Activated T-helper 2 cell treated with anti-CD3 and anti-CD28 coated beads, Interferon-gamma antibody, Interleukin-2, Interleukin-4, amounts not matched to agents 10 μg/mL and 5 μg/mL and 100 μg/mL, durations not matched to agents 14 hours and 24 hours and 36 hours (primary cell): Measurements from ENCODE around the gene ADAMTS9. TPM values are rescaled to one million over a fixed set of nuclear protein-coding genes. Genes with fewer than 3 reads are reported as not detected.

Experiments used
- DNase-seq: peaks from one replicate; pipeline ENCODE4 v3.0.0; 2021; ENCODE audit warnings: low spot score
- H3K27ac Mint-ChIP-seq: one replicate; pipeline ENCODE4 v1.8.0; 2021; ENCODE audit warnings: mixed read lengths
- H3K27me3 Mint-ChIP-seq: one replicate; pipeline ENCODE4 v1.8.0; 2021; ENCODE audit warnings: low read depth, mixed read lengths
- H3K36me3 Mint-ChIP-seq: one replicate; pipeline ENCODE4 v1.8.0; 2021; ENCODE audit warnings: low read depth, mixed read lengths
- H3K4me1 Mint-ChIP-seq: one replicate; pipeline ENCODE4 v1.8.0; 2021; ENCODE audit warnings: low read depth, mixed read lengths
- H3K4me3 Mint-ChIP-seq: one replicate; pipeline ENCODE4 v1.8.0; 2021; ENCODE audit warnings: low read depth, mild to moderate bottlenecking, moderate library complexity, mixed read lengths
- H3K9me3 Mint-ChIP-seq: one replicate; pipeline ENCODE4 v1.8.0; 2021; ENCODE audit warnings: mixed read lengths
- intact Hi-C: fragments of 100-400 bp; cut with micrococcal nuclease; formaldehyde crosslinking; loops from one replicate; pipeline ENCODE4 v1.15.1; 2023
- total RNA-seq: library from RNA; stranded (reverse); gene quantifications from 2 replicates; pipeline ENCODE4 v1.2.3, GENCODE V29; 2022

Gene ADAMTS9
- total RNA-seq, 1 donor from 2014 or later: not detected

- no peak overlapping the region for H3K27ac Mint-ChIP-seq
- no peak overlapping the region for H3K4me3 Mint-ChIP-seq
- peaks cover 19% of the 10 kb centered on the region for H3K27me3 Mint-ChIP-seq
- intact Hi-C loops: no loop called here
- H3K4me1 Mint-ChIP-seq: no peaks in the 10 kb centered on the region
- DNase-seq: no peak
- H3K9me3 Mint-ChIP-seq: no peaks in the 10 kb centered on the region
- H3K36me3 Mint-ChIP-seq: no peaks in the 10 kb centered on the region
Measured at GRCh38 chr3:64681015-64681414, 6.8 kb downstream of the ADAMTS9 start.

- no peak for DNase-seq
- Mint-ChIP-seq H3K4me3 (no peak overlapping the region), H3K4me1 (no peaks in the 10 kb centered on the region), H3K27ac (no peak overlapping the region), H3K9me3 (no peaks in the 10 kb centered on the region), H3K36me3 (no peaks in the 10 kb centered on the region), H3K27me3 (peaks cover 16% of the 10 kb centered on the region)
- intact Hi-C loops: no loop called here
Measured at GRCh38 chr3:64680334-64680733, 7.5 kb downstream of the ADAMTS9 start.

DNA sequence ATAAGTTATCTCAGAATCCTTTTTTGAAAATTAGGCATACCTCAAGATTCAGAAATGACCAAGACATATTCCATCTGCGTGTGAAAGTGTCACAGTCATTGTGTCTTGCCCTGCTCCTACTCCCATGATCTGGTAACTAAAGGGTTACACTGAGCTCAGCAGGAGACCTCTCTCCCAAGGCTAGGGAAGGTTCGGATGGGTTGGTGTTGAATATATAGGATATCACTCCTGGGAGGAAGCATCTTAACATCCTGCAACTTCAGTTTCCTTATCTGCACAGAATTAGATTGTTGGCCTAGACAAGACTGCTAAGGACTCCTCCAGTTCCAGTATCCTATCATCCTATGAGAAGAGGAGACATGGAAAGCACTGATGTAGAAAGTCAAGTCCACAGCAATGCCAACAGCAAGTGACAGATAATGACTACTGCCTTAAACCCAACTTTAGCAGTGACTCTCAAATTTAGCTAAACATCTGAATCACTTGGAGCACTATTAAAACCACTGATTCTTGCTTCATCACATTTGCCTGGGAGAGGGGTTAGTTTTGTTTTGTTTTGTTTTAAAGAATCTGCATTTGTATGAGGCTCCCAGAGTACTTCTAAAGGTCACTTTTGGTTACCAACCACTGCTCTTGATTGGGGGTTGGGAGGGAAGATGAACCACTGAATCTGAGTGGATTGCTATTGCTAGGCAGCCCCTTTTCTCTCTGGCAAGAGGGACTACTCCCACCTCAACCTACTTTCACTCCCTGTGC lies 9.7 kb downstream of the ADAMTS9 start:
- intact Hi-C loops: no loop called here
- no peaks in the 10 kb centered on the region for H3K4me1 Mint-ChIP-seq
- no peak overlapping the region for H3K4me3 Mint-ChIP-seq
- H3K27ac Mint-ChIP-seq: no peak overlapping the region
- no peaks in the 10 kb centered on the region for H3K27me3 Mint-ChIP-seq
- H3K36me3 Mint-ChIP-seq: no peaks in the 10 kb centered on the region
- no peaks in the 10 kb centered on the region for H3K9me3 Mint-ChIP-seq
- DNase-seq: no peak

GRCh38 chr3:64676831-64677230 lies 11.0 kb downstream of the ADAMTS9 start:
- H3K36me3 Mint-ChIP-seq: no peaks in the 10 kb centered on the region
- no peak overlapping the region for H3K27ac Mint-ChIP-seq
- H3K4me1 Mint-ChIP-seq: no peaks in the 10 kb centered on the region
- DNase-seq: no peak
- H3K4me3 Mint-ChIP-seq: no peak overlapping the region
- intact Hi-C loops: no loop called here
- H3K9me3 Mint-ChIP-seq: no peaks in the 10 kb centered on the region
- H3K27me3 Mint-ChIP-seq: no peaks in the 10 kb centered on the region

DNA sequence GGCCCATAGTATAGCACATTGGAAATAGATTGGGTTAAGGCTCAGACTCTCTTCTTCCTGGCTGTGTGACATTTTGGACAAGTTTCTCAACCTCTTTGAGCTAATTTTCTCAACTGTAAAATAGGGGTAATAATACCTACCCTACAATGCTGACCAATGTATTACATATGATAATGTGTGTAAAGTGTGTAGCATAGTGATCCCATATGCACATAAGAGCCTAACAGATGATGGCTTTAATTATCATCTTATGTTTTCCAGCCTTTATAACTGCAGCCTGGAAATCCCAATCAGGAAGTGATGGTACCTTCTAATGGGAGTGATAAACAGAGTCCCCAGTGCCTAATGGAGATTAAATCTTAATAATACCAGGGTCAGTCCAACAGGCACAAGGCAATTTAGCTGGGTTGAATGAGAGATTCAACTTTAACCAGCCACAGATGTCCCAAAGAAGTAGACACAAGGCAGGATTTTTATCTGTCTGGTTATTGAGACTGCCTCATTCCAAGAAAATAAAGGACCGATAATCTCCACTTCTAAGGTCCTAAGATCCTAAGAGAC lies 12.0 kb downstream of the ADAMTS9 start:
- H3K4me3 Mint-ChIP-seq: no peak overlapping the region
- H3K9me3 Mint-ChIP-seq: no peaks in the 10 kb centered on the region
- H3K27ac Mint-ChIP-seq: no peak overlapping the region
- intact Hi-C loops: no loop called here
- H3K4me1 Mint-ChIP-seq: no peaks in the 10 kb centered on the region
- H3K36me3 Mint-ChIP-seq: no peaks in the 10 kb centered on the region
- H3K27me3 Mint-ChIP-seq: no peaks in the 10 kb centered on the region
- DNase-seq: no peak

DNA sequence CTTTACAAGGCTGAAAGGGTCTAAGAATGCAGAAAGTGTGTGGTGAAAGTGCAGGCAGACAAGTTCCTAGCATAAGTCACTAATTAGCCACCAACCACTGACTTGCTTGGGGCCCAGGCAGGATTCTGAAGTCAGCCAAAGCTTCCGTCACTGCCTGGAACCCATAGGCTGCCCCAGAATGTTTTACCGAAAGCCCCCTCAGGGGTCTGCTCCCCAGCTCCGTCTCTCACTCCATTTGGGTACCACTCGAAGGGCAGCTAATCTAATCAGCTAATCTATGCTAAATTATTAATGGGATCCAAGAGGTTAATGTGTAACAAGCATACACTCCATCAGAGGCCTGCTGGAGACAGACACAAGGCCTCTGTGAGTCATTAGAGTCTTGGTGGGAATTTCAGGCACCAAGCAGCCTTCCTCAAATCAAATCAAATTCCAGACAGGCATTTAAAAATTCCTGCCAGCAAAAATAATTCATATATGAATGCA lies 13.2 kb downstream of the ADAMTS9 start:
- intact Hi-C loops: no loop called here
- Mint-ChIP-seq H3K27ac (no peak overlapping the region), H3K36me3 (no peaks in the 10 kb centered on the region), H3K27me3 (no peaks in the 10 kb centered on the region), H3K9me3 (no peaks in the 10 kb centered on the region), H3K4me1 (no peaks in the 10 kb centered on the region), H3K4me3 (no peak overlapping the region)
- DNase-seq: no peak

DNA sequence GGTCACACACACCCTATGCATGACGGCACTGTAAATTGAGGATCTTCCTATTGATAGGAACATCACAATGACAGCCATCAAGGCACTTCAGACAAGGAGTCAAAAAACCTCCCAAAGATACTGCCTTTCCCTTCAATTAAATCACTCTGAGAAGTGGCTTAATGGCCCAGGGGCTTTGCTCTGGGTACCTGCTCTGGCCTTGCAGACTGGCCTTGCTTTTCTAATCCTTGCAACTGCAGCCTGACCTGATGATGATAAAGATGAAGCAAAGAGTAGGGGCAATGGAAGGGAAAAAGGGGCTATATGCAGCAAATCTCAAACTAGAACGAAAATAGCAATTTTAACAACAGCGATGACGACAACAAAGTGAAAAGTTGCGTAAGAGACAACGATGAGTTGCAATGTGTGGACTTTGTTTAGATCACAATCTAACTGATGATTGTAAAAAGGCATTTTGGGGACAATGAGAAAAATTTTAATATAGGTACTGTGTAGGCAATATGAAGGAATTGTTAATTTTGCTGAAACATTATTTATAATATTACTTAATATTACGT lies 14.6 kb downstream of the ADAMTS9 start:
- H3K9me3 Mint-ChIP-seq: no peaks in the 10 kb centered on the region
- no peak overlapping the region for H3K27ac Mint-ChIP-seq
- H3K4me3 Mint-ChIP-seq: no peak overlapping the region
- DNase-seq: no peak
- intact Hi-C loops: no loop called here
- H3K4me1 Mint-ChIP-seq: no peaks in the 10 kb centered on the region
- H3K27me3 Mint-ChIP-seq: no peaks in the 10 kb centered on the region
- no peaks in the 10 kb centered on the region for H3K36me3 Mint-ChIP-seq

DNA sequence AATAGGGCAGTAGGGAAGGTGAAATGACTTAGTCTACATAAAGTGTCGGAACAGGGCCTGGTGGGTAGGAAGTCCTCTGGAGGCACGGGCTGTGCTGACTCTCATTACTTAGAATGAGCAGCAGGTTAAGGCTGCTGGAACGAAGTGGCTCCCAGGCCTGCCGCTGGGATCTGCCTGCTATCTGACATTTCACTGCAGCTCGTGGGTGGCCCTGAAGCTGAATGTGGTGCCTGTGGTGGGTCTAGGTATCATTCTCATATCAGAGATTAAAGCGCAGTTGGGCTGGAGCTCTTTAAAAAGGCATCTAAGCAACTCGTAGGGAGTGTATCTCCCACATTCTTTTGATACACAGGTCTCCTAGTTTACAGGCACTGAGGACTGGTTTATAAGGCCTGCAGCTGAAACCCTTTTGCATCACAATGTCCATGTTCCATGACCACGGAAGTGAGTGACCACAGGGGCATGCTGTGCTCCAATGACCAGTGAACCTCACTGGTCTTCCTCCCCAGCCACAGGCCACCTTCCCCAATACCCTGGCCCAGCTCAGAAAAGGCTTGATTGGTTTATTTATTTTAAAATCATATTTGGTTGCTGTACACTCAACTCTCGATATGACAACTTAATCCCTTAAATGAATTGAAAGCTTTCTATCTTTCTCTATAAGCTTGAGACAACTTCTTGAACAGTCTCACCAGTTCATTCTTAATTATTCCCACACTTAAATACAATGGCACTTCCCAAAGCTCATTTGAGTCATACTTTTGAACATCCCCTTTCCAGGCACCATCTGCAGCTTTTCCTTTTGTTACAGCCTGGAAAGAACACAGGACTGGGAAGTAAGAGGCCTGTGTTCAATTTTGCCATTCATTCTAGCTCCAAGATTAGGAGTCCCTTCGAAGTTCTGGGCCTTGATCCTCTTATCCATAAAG lies 19.0 kb downstream of the ADAMTS9 start:
- H3K4me3 Mint-ChIP-seq: no peak overlapping the region
- H3K27me3 Mint-ChIP-seq: no peaks in the 10 kb centered on the region
- no peaks in the 10 kb centered on the region for H3K4me1 Mint-ChIP-seq
- no peaks in the 10 kb centered on the region for H3K9me3 Mint-ChIP-seq
- intact Hi-C loops: no loop called here
- DNase-seq: no peak
- H3K36me3 Mint-ChIP-seq: no peaks in the 10 kb centered on the region
- no peak overlapping the region for H3K27ac Mint-ChIP-seq

- intact Hi-C loops: no loop called here
- H3K4me3 Mint-ChIP-seq: no peak overlapping the region
- H3K36me3 Mint-ChIP-seq: no peaks in the 10 kb centered on the region
- no peaks in the 10 kb centered on the region for H3K27me3 Mint-ChIP-seq
- H3K9me3 Mint-ChIP-seq: no peaks in the 10 kb centered on the region
- H3K27ac Mint-ChIP-seq: no peak overlapping the region
- no peaks in the 10 kb centered on the region for H3K4me1 Mint-ChIP-seq
- no peak for DNase-seq
Measured at GRCh38 chr3:64667887-64668581, 19.8 kb downstream of the ADAMTS9 start.

DNA sequence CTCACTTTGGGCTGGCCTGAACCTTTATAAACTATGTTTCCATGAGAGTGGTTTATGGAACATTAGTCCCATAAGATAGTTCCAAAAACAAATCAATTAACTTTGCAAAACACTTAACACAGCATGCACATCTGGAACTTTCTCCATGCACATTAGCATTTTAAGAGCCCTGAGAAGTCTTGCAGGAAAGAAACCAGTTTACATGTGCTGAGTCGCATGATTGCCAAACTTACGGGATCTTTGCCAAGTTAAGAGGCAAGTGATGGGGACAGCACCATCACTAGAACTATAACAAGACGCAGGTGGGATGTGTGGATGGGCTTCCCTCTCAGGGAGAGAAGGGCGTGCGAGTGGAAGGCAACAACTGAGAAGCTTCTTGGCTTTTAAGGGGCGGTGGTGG lies 20.7 kb downstream of the ADAMTS9 start:
- DNase-seq: no peak
- H3K27me3 Mint-ChIP-seq: no peaks in the 10 kb centered on the region
- H3K9me3 Mint-ChIP-seq: no peaks in the 10 kb centered on the region
- H3K36me3 Mint-ChIP-seq: no peaks in the 10 kb centered on the region
- no peaks in the 10 kb centered on the region for H3K4me1 Mint-ChIP-seq
- no peak overlapping the region for H3K27ac Mint-ChIP-seq
- H3K4me3 Mint-ChIP-seq: no peak overlapping the region
- intact Hi-C loops: no loop called here

- no peaks in the 10 kb centered on the region for H3K9me3 Mint-ChIP-seq
- no peaks in the 10 kb centered on the region for H3K36me3 Mint-ChIP-seq
- intact Hi-C loops: no loop called here
Measured at GRCh38 chr3:64666171-64666588, 21.6 kb downstream of the ADAMTS9 start.

GRCh38 chr3:64664397-64664796 lies 23.4 kb downstream of the ADAMTS9 start:
- no peaks in the 10 kb centered on the region for H3K36me3 Mint-ChIP-seq
- H3K27ac Mint-ChIP-seq: no peak overlapping the region
- intact Hi-C loops: no loop called here
- no peaks in the 10 kb centered on the region for H3K27me3 Mint-ChIP-seq
- H3K4me1 Mint-ChIP-seq: no peaks in the 10 kb centered on the region
- DNase-seq: no peak
- no peak overlapping the region for H3K4me3 Mint-ChIP-seq
- no peaks in the 10 kb centered on the region for H3K9me3 Mint-ChIP-seq

More at GRCh38 chr3:64666171-64666588, 21.6 kb downstream of the ADAMTS9 start:
- Mint-ChIP-seq H3K27me3 (no peaks in the 10 kb centered on the region), H3K4me1 (no peaks in the 10 kb centered on the region), H3K27ac (no peak overlapping the region), H3K4me3 (no peak overlapping the region)
- DNase-seq: no peak
